Stimulated activated naive CD4-positive, alpha-beta T cell treated with Interleukin-2 at 50 U/mL for 16 hours (primary cell): ENCODE results near the gene TMEM229A.
"Not testable (repeated sequence)": the region's sequence is repeated elsewhere in the genome, so short reads cannot be mapped to it uniquely, and the experiment has no call there.

ENCODE experiments used
- DNase-seq: peaks from one replicate; lab custom pipeline; 2025; lab: John Stamatoyannopoulos, UW

TMEM229A gene

DNA sequence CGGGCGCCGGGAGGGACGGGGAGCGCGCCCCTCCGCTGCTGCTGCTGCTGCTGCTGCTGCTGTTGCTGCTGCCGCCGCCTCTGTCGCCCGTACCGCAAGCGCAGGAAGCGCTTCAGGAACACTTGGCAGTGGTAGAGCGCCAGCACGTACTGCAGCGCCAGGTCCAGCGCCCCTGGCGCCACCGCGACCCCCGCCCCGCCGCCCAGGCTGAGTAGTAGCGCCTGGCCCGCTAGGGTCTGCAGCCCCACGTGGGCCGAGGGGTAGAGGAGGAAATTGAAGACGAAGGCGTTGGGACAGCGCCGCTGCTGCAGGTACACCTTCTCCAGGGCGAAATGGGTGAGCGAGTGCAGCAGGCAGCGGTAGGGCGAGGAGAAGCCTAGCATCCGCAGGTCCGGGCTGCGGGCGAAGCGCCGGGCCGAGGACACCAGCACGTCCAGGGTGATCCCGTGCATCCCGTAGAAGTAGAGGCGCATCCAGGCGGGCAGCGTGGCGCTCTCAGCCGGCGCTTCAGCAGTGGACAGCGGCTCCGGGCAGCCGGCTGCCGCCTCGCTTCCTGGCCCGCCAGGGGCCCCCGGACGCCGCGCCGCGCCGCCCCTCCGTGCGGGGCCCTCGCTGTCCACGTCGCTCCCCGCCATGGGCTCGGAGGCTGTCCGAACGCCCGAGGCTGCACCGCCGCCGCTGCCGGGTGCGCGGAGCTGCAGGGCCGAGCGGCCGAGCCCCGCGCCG lies at the start of gene TMEM229A:
Gene TMEM229A (minus strand): TSS at position 699 of the 726 bp plus-strand sequence. CDS start 64 bp downstream, at position 635.
- no peak for DNase-seq

DNA sequence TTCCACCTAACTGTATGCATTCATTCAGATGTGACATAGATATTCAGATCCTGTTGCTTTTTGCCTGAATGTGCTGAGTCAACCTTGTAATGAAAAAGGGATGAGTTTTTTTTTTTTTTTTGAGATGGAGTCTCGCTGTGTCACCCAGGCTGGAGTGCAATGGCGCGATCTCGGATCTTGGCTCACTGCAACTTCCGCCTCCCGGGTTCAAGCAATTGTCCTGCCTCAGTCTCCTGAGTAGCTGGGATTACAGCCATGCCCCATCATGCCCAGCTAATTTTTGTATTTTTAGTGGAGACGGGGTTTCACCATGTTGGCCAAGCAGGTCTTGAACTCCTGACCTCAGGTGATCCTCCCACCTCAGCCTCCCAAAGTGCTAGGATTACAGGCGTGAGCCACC lies 49.4 kb upstream of the TMEM229A start:
- DNase-seq, result not testable (repeated sequence)

DNA sequence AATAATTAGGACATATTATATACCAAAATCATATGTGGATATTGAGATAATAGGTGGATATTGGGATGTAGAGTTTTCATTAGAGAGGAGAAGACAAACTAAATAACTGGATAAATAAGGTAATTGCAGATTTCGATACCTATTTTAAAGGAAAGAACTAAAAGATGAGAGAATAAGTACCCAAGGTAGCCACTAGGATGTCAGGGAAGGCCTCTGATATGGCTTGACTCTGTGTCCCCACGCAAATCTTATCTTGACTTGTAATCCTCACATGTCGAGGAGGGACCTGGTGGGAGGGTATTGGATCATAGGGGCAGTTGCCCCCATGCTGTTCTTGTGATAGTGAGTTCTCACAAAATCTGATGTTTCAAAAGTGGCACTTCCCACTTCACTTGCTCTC lies 44.7 kb upstream of the TMEM229A start:
- no peak for DNase-seq

DNA sequence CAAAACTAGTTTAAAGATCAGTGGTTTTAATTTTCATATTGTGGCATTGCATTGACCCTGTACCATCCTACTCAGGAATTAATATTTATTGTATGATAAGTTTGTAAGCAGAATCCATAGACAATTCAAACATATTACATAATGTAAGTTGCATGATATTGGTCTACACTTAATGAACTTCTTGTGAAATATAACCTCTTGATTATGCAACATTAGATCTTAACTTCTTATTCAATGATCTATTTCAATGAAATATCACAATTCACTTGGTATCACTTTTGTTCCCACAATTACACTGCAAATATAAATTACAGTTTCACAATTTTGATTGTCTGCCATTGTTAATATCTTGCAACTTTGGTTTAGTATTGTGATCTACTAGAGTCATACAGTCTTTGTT lies 44.0 kb upstream of the TMEM229A start:
- no peak for DNase-seq

DNA sequence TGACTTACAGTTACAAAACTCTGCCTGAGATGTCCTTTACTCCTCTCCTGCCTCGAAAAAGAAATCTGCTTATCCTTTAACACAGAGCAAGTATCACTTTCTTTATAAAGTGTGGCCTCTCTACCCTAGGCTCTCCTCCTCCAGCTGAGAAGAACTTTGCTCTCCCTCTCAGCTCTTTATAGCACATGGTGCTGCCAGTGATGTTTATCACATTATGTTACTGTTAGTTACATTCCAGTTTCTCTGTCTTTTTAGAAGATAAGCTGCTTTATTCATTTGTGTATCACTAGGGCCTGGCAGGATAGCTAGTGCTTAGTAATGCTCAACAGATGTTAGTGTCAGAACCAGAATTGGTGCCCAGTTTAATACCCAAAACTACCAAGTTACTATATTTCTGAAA lies 41.1 kb upstream of the TMEM229A start:
- no peak for DNase-seq

DNA sequence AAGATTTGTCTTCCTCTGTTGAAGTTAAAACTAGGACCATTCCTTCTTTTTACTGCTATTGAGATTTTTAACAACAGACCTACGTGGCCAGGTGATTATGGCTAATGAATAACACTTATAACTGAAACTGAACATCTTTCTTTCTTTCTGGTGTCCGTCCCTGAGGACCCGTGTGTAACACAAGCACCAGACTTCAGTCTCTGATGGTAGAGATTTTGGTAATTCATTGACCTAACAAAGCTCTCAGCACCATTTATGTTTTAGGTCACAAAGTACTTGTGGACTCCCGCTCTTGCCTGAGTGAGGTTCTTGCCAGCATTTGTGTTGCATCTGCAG lies 40.4 kb upstream of the TMEM229A start:
- no peak for DNase-seq

DNA sequence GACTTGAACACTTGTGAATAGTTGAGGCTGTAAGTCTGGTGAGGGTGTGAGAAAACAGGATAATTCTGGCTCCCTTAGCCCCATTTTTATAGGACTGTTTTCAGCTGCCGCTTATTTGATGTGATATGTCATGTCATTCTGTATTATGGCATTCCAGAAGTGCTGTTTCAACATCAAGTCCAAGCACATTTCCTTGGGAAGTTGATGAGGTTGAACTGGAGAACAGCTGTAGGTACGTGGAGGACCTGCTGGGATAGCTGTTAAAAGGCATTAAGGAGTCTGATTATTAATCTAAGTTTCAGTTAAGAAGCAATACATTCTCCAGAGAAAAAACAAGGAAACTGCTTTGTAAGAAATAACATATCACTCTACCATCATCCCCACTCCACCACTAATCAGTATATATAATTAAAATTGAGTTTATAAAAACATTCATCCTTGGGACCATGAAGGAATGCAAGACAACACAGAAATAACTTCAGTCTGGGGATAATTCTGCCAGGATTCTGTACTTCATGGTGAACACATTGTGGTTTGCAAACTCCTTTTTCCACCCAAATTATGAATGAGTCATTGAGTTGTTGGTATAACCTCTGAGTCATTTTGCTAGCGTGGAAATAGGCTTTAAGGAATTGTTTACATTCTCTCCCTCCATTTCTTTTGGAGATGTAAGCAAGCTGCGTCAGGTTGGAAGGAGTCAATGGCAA lies 39.9 kb upstream of the TMEM229A start:
- no peak for DNase-seq

DNA sequence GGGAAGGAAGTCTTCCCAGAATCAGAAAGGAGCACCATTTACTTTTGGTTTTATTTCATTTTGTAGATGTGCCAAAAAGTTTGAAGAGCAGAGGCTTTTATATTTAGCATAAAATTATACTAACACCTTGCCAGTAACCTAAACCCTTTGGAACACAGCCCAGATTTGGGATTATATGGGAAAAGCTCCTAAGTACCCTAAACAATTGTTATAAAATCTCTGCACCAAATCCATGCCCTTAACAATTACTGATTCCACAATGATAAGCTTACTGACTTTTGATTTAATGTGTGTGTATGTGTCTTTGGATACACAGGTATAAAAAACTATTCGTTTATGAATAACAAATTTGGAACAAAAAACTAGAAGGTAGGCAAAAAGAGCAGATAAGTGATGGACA lies 39.0 kb upstream of the TMEM229A start:
- DNase-seq, result no peak

DNA sequence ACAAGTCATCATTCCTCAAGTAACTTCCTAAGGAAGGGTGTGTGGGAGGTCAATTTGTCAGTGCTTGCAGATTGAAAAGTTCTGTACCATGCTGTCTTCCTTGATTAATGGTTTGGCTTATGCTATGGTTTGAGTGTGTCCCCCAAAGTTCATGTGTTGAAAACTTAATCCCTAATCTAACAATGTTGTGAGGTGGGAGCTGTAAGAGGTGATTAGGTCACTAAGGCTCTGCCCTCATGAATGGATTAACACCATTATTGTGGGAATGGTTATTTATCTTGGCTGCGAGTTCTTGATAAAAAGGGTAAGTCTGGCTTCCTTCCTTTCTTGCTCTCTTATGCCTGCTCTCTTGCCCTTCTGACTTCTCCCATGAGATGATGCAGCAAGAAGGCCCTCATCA lies 29.3 kb upstream of the TMEM229A start:
- no peak for DNase-seq

DNA sequence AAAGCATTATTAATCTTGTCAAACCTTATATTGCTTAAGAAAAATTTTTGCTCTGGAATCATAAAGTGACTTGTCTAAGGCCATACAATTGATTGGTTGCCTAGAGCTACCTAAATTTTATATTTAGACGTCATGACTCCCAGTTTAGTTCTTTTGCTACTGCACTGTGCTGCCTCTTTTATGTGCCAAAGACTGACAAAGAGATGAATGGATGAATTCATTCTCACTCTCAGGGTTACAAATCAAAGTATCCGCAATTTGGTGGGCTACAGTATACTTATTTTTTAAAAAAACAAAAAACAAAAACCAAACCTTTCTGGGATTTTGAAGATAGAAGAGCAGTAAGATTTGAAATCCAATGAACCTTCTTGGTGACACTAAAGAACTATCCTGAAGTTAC lies 27.7 kb upstream of the TMEM229A start:
- DNase-seq, result no peak

DNA sequence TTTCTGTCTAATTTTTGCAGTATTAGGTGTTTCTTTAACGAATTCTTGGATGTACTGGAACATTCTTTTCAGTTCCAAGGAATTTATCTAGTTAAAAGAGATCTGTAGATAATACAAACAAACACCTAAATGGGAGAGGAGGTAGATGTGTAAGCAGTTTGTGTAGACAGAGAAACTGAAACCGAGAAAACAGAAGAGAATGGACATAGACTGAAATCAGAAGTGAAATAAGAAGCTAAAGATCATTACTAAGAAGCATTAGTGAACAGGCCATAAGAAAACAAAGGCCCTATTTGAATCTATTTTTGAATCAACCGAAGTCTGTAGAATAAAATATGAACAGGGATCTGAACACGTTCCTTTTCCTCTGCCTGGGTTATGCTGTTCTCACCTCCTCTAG lies 26.5 kb upstream of the TMEM229A start:
- no peak for DNase-seq

DNA sequence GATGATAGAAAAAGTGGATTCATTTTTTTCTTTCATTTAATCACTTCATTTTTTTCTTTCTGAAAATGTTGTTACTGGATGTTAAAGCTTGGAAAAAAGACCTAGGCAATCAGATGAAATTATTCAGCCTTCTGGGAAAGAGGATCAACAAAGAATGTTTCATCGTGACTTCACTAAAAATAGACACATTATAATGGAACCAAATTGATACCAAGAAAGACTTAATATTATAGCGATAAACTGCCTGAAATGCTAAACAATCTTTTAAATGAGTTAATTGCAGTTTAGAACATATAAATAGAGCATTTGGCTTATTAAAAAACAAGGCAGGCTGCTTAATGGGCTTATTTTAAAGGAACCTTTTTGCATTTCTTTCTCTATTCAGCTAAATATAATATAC lies 25.6 kb upstream of the TMEM229A start:
- DNase-seq, result no peak

DNA sequence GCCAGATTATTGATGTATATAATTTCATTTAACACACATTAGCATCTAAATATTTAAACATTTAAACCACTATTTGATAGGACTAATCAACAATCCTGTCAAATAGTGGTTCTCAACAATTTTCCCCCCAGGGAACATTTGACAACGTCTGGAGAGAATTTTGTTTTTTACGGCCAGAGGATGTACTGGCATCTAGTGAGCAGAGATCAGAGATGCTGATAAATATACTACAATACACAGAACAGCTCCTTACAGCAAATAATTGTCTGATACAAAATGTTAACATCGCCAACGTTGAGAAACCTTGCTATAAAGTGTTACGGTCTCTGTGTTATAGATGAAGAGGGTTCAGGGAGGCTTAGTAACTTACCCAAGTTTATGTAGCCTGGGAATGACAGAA lies 25.0 kb upstream of the TMEM229A start:
- no peak for DNase-seq

DNA sequence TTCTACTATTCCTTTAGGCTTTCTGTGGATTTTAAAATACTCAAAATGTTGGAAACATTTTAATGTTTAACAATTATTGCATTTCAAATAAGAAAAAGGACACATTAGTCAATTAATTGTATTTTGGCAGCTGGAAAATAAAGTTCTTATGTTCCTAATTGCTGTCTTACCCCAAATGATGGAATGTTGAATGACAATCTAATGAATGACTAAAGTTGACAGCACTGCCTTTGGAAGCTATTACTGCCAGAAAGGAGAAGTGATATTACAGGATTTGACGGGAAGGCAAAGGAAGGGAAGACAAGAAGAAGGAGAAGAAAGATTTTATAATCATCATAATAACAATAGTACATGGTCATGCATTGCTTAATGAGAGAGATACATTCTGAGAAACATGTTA lies 23.4 kb upstream of the TMEM229A start:
- DNase-seq, result no peak

DNA sequence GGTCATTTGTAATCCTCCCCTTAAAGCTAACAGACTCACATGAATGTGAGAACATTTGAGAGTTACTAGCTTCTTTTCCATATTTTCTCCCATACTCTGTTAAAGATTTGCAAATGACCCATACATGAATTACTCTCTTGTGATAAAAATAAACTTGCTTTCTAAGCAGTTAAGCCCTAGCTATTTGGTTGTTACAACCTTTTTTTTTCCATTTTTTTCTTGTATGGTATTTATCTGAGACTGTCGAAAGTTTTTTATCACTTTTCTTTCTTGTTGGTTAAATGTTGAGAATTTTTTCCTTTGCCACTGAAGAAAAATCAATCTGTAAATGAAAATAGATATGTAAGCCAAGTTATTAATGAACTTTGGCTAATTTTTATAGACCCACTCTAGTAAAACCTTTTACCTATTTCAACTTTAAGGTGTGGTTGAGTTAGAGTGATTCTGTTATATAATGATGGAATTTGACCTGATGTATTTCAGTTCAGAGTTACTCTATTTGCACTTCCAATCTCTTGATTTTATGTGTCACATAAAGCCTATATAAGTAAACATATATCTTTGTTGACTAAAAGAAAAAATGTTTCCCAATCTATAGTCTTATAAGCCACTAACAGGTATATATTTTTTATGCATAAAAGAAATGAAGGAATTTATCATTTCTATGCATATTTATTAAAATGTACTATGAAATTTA lies 19.0 kb upstream of the TMEM229A start:
- no peak for DNase-seq

DNA sequence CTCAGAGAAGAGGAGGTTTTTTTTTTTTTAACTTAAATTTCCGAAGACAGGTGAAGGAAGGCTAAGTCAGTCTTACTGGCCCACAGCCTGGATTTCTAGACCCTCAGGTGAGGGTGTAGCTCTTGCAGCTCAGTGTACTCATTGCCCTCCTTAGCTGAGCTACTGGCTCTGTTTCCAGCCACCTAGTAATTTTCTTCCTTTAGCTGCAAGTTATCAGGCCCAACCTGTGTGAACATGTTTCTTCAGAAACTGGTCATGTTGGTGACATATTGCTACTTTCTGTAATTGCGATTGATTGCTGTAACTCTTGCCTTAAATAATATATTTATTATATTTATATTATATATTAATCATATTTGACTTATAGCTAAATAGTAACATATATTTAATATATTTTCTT lies 10.0 kb upstream of the TMEM229A start:
- no peak for DNase-seq

DNA sequence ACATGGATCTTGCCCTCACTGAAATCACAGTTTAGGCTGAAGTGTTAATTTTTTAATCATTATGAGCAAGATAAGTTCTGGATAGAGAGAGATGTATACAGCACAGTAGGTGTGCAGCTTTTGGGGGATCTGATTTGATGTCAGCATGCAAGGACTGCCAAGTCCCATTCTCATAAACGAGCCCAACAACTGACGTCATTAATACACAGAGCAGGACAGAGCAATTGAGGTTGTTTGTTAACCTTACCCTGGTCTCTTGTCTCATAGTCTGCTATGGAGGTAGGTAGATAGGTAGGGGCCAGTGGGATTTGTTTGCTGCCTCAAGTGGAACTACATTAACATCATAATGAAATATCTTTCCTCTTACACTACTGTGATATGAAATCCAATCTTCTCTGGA lies 8.6 kb upstream of the TMEM229A start:
- DNase-seq, result no peak

DNA sequence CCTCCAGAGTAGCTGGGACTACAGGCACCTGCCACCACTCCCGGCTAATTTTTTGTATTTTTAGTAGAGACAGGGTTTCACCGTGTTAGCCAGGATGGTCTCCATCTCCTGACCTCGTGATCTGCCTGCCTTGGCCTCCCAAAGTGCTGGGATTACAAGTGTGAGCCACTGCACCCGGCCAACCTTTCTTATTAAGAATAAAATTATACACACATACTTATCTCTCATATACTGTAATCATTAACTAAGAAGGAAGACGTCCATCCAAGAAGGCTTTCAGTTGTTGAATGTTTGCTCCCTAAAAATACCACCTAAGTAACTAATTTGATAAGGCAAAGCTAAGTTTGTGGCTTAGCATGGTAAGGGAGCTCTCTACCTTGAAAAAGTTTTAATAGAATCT lies 5.0 kb upstream of the TMEM229A start:
- DNase-seq, result not testable (repeated sequence)

DNA sequence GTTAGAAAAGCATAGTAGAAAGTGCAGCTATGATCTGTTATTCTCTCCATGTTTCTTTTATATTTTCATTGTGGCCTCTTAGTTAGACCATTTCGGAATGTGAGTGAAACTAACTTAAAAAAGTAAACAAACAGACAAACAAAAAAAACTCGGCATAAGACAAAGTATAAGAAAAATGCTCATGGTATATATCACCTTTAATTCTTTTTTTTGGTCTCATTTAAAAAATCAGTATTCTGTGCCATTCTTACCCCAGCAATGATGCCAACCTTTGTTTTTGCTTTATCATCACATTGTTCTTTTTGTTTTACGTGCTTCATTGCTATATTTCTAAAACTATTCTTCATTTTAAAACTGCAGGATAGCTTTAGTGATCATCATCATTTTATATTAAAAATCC lies 2.8 kb upstream of the TMEM229A start:
- no peak for DNase-seq

DNA sequence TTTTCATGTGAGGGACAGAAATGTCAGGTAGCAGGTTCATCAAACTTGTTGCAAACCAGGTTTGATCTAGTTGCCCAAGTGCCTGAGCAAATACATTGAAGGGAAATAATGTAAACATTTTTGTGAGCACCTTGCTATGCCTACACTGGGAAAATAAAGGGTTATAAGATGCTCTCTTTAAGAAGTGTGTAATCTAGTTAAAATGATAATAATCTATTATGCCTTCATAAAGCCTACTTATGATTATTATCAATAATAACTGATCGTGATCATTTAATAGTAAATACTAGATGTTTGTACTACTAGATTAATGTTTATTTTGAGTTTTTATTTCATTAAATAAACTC lies 1.9 kb upstream of the TMEM229A start:
- no peak for DNase-seq

DNA sequence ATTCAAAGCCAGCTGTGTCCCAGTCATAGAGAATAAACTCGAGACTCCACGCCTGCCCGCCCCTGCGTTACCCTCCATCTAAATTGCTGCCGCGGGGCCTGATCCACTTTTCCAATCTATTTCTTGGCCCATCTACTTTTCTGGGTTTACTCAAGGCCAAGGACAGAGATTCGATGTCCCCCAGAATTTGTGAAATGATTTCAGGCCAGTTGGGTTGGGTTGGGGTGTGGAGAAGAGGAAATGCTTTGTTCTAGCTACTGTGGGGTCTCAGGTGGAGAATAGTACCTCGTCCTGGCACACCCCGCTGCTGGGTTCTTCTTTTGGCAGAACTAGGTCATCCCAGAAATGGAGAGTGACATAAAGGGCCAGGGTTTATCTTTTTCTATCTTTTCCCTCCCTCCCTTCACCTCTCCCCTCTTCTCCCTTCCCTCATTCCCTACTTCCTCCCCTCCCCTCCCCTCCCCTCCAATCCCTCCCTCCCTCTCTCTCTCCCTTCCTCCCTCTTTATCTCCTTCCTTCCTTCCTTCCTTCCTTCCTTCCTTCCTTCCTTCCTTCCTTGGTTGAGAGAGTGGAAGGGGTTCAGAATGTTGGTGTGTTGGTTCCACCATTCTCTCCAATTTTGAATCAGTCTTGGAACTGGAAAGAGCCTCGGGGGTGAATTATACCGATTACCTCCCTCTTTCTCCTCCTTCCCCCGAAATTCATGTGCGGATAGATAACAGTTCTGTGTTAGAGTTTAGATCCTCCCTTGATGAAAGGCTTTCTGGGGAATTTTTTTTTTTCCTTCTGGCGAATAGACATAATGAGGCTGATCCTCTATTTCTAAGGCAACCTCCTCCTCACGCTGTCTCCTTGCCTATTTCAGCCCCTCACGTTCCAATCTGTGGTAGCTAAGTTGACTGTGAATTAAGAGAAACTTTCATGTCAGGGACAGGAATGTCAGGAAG lies 1.2 kb upstream of the TMEM229A start:
- DNase-seq, result no peak

DNA sequence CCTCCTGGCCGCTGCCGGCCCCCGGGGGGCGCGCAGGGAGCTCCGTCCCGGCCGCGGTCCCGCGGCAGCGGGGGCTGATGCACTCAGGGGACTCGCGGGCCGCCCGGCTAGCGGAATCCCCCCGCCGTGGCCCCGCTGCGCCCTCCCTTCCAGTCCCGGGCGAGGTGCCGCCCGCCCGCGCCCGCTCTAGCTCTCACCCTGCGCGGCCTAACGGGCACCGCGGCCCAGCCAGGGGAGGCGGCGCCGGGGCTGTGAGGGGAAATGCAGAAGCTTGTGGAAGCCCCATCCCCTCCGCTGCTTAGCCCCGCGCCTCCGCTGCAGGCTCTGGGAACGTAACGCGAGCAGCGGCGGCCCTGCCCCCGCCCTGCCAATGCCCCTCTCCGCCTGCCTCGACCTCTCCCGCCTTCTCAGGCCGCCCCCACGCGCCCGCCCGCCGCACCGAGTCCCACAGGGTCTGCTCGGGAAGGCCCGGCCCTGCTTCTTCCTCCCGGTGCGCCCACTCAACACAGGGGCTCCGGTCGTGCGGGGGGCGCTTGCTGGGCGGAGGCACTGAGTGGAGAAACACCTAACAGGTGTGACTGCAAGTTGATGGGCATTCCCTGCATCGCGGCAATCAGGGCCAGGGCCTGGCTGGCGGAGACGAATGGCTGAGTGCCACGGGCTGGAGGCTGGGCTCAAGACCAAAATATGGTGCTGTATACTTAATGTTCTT lies 384 bp upstream of the TMEM229A start:
- DNase-seq, result no peak
